Measurements from ENCODE around the gene CAMSAP1.

GRCh38 chr9:135847833-135848232 lies 59.5 kb downstream of the CAMSAP1 start:
- no peak for TF ChIP-seq CTCF (IDR thresholded peaks at IDR 0.05)
- TF ChIP-seq POLR2A (IDR thresholded peaks at IDR 0.05): no peak
